Naive B cell (primary cell): ENCODE data around the gene SLC27A4. TPM values are rescaled to one million over a fixed set of nuclear protein-coding genes. Genes with fewer than 3 reads are reported as not detected.

Source experiments
- ATAC-seq, 2 donors: fragments of 150-1000 bp; cut with Tn5 transposase; 2 replicates each; pipeline ENCODE4 v1.10.0; 2021; ENCODE audit warnings: low read depth in 2 of 2, mild to moderate bottlenecking in 2 of 2, moderate library complexity in 2 of 2
- DNase-seq: peaks from one replicate; pipeline ENCODE4 v3.0.0; 2022
- H3K27ac Mint-ChIP-seq, 6 donors: one replicate each; pipeline ENCODE4 v1.8.0; 2020 to 2022; ENCODE audit warnings: mild to moderate bottlenecking in 6 of 6, mixed read lengths in 6 of 6, moderate library complexity in 5 of 6, inconsistent platforms in 2 of 6
- H3K27me3 Mint-ChIP-seq, 3 donors: one replicate each; pipeline ENCODE4 v1.8.0; 2021 to 2022; ENCODE audit warnings: mixed read lengths in 3 of 3, mild to moderate bottlenecking in 1 of 3
- H3K36me3 Mint-ChIP-seq, 2 donors: one replicate each; pipeline ENCODE4 v1.8.0; 2020 to 2022; ENCODE audit warnings: mixed read lengths in 2 of 2, inconsistent platforms in 1 of 2, mild to moderate bottlenecking in 1 of 2
- H3K4me1 Mint-ChIP-seq, 3 donors: one replicate each; pipeline ENCODE4 v1.8.0; 2020 to 2022; ENCODE audit warnings: mixed read lengths in 3 of 3, inconsistent platforms in 1 of 3, mild to moderate bottlenecking in 1 of 3, moderate library complexity in 1 of 3
- H3K4me3 Mint-ChIP-seq, 8 donors: one replicate each; pipeline ENCODE4 v1.8.0; 2020 to 2022; ENCODE audit warnings: mild to moderate bottlenecking in 8 of 8, mixed read lengths in 8 of 8, moderate library complexity in 8 of 8, inconsistent platforms in 2 of 8
- H3K9me3 Mint-ChIP-seq, 7 donors: one replicate each; pipeline ENCODE4 v1.8.0; 2020 to 2022; ENCODE audit warnings: mixed read lengths in 7 of 7, mild to moderate bottlenecking in 5 of 7, inconsistent platforms in 2 of 7, moderate library complexity in 1 of 7
- polyA plus RNA-seq, 6 donors: library from polyadenylated mRNA; unstranded; fragments of 300-500 nt; fragmentation: Illumina TruSeq; gene quantifications; one replicate each; pipeline ENCODE4 v1.2.3, GENCODE V29; 2021; ENCODE audit warnings: low read depth in 6 of 6

SLC27A4 gene
- polyA plus RNA-seq, 6 donors from 2014 or later, result 2.3 to 6.8 (median 3.6) TPM; not detected in 1

GRCh38 chr9:128361296-128361985 is 21.1 kb downstream of the SLC27A4 start:
- no peak for ATAC-seq
- peak overlapping the region; percentile 35 to 85 (median 67) for H3K4me3 Mint-ChIP-seq
- H3K9me3 Mint-ChIP-seq, result no peaks in the 10 kb centered on the region
- peaks cover 7 to 18% (median 9%) of the 10 kb centered on the region in 3 donors for H3K4me1 Mint-ChIP-seq
- no peaks in the 10 kb centered on the region for H3K36me3 Mint-ChIP-seq
- peak overlapping the region in 1 of 6 donors; percentile 41 for H3K27ac Mint-ChIP-seq
- DNase-seq, result no peak
- no peaks in the 10 kb centered on the region for H3K27me3 Mint-ChIP-seq

- peaks cover 0 to 3% (median 0%) of the 10 kb centered on the region in 3 donors for H3K27me3 Mint-ChIP-seq
- H3K4me3 Mint-ChIP-seq, result peak overlapping the region; percentile 64 to 85 (median 72)
- ATAC-seq (peak; percentile 86 to 87), DNase-seq (peak; percentile 53)
- peaks cover 7 to 18% (median 9%) of the 10 kb centered on the region in 3 donors for H3K4me1 Mint-ChIP-seq
- no peak overlapping the region for H3K27ac Mint-ChIP-seq
- H3K36me3 Mint-ChIP-seq, result no peaks in the 10 kb centered on the region
- no peaks in the 10 kb centered on the region for H3K9me3 Mint-ChIP-seq
Observed at GRCh38 chr9:128361986-128362646, 21.8 kb downstream of the SLC27A4 start.

DNA sequence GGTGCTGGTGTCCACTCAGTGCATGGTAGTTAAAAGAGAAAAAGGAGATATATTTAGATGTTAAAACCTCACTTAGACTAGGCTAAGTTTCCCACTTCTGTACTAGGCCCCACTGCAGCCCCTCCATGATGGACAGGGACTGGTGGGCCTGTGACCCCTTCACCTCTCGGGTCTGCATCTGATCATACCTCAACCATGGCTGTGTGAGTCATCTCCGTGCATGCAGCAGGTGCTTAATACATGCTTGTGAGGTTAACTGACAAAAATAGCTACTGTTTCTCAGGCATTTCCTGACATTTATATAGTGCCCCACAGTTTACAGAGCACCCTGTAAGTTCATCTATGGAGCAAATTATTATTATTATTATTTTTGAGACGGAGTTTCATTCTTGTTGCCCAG is 22.4 kb downstream of the SLC27A4 start:
- H3K27me3 Mint-ChIP-seq, result peaks cover 0 to 4% (median 0%) of the 10 kb centered on the region in 3 donors
- H3K36me3 Mint-ChIP-seq, result no peaks in the 10 kb centered on the region
- no peak for DNase-seq
- no peak overlapping the region for H3K4me3 Mint-ChIP-seq
- H3K4me1 Mint-ChIP-seq, result peaks cover 7 to 18% (median 9%) of the 10 kb centered on the region in 3 donors
- ATAC-seq, result no peak
- H3K27ac Mint-ChIP-seq, result no peak overlapping the region
- no peaks in the 10 kb centered on the region for H3K9me3 Mint-ChIP-seq

DNA sequence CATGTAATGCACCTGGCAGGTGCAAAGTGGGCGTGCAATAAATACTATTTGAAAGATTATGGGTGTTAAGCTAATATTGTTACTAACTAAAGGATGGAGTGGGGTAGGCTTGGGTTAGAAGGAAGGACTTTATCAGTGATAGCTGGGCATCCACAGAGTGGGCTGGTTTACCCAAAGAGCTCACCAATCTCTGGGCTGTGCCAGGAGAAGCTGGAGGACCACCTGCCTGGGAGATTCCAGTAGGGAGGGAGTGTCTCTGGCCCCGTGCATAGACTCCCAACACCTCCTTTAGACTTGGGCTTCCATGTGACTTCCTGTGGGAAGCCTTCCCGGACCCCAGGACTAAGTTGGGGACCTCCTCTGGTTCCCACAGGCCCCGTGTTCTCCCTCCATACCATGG is 25.2 kb downstream of the SLC27A4 start:
- H3K4me3 Mint-ChIP-seq, result peak overlapping the region in 3 of 8 donors; percentile 18 to 41 (median 41)
- H3K4me1 Mint-ChIP-seq, result peaks cover 13 to 26% (median 14%) of the 10 kb centered on the region in 3 donors
- no peaks in the 10 kb centered on the region for H3K36me3 Mint-ChIP-seq
- no peak for DNase-seq
- no peak for ATAC-seq
- peaks cover 0 to 4% (median 0%) of the 10 kb centered on the region in 3 donors for H3K27me3 Mint-ChIP-seq
- no peaks in the 10 kb centered on the region for H3K9me3 Mint-ChIP-seq
- H3K27ac Mint-ChIP-seq, result peak overlapping the region in 2 of 6 donors; percentile 78 to 88

- Mint-ChIP-seq H3K4me1 (peaks cover 31 to 56% (median 37%) of the 10 kb centered on the region in 3 donors), H3K9me3 (no peaks in the 10 kb centered on the region), H3K4me3 (peak overlapping the region in 4 of 8 donors; percentile 51 to 84 (median 69)), H3K27ac (no peak overlapping the region), H3K36me3 (peaks cover 4 to 8% of the 10 kb centered on the region in 2 donors), H3K27me3 (peaks cover 0 to 4% (median 0%) of the 10 kb centered on the region in 3 donors)
- no peak for ATAC-seq
- no peak for DNase-seq
Observed at GRCh38 chr9:128369024-128369706, 28.8 kb downstream of the SLC27A4 start.

DNA sequence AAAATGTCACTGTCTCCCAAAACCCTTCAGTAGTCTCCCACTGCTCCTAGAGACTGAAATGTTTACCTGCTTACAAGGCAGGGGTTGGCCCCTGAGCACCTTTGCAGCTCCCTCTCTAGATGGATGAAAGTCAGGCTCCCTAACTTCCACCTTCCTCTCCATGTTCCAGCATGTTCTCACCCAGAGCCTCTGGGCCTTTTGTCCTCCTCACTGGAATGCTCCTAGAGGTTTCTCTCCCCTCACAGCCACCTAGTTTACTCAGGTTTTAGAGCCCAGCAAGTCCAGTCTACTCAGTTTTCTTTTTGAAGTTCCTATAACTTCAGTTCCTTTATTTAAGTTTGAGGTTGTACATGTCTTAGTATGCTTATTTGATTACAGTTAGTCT is 30.0 kb downstream of the SLC27A4 start:
- Mint-ChIP-seq H3K36me3 (peaks cover 4 to 8% of the 10 kb centered on the region in 2 donors), H3K9me3 (no peaks in the 10 kb centered on the region), H3K4me3 (peak overlapping the region; percentile 91 to 99 (median 97)), H3K4me1 (peaks cover 31 to 48% (median 37%) of the 10 kb centered on the region in 3 donors), H3K27ac (peak overlapping the region; percentile 97 to 99 (median 98)), H3K27me3 (peaks cover 0 to 4% (median 0%) of the 10 kb centered on the region in 3 donors)
- ATAC-seq, result no peak
- no peak for DNase-seq

DNA sequence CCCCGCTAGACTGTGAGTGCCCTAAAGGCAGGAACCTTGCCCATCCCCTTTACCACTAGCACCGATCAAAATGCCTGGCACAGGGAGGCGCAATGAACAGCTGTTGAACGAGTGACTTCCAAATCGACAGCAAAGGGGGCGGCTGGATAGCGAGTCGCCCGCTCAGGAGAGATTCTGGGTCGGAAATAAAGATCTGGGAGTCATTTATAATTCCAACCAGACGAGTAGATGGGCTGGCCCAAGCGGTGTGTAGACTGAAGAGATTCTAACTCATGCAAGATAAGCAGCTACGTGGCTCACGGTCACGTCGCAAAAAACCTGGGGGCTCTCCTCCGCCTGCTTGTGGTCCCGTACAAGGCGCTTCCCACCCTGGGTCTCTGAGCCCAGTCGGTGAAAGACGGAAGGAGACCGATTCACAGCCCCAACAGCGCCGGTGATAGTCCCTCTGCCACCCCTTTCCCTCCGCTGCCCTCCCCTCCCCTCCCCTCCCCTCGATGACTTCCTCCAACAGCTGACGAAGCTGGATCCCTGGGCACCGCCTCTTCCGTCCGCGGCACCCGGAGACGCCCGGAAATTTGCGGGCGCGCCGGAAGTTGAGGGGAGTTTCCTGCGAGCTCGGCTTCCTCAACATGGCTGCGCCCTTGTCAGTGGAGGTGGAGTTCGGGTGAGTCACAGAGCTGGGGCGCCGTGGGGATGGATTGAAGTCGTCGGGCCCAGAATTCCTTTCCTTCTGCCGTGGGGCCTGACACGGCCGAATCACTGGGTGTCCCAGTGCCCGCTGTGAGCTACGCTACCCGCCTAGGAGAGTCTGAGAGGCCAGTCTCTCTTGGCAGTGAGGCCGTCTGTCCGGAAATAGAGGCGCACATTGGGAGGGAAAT is 30.7 kb downstream of the SLC27A4 start, which contains the start of gene URM1:
Gene URM1, plus strand, starts transcription at position 623 of the 878 bp plus-strand sequence. Its CDS starts 7 bp downstream, at position 630.
- DNase-seq, result peak; percentile 94
- H3K4me3 Mint-ChIP-seq, result peak within 1 kb of the TSS; percentile 91 to 99 (median 97)
- peaks cover 0 to 4% (median 0%) of the 10 kb centered on the region in 3 donors for H3K27me3 Mint-ChIP-seq
- H3K27ac Mint-ChIP-seq, result peak within 1 kb of the TSS; percentile 97 to 99 (median 98)
- H3K36me3 Mint-ChIP-seq, result peaks cover 4 to 8% of the 10 kb centered on the region in 2 donors
- peaks cover 33 to 45% (median 37%) of the 10 kb centered on the region in 3 donors for H3K4me1 Mint-ChIP-seq
- ATAC-seq, result peak; percentile 93 to 95
- no peaks in the 10 kb centered on the region for H3K9me3 Mint-ChIP-seq

- no peak for DNase-seq
- Mint-ChIP-seq H3K27me3 (peaks cover 0 to 4% (median 0%) of the 10 kb centered on the region in 3 donors), H3K4me1 (peaks cover 33 to 45% (median 37%) of the 10 kb centered on the region in 3 donors), H3K36me3 (peaks cover 4 to 8% of the 10 kb centered on the region in 2 donors), H3K27ac (peak overlapping the region; percentile 97 to 99 (median 98)), H3K9me3 (no peaks in the 10 kb centered on the region), H3K4me3 (peak overlapping the region; percentile 91 to 99 (median 97))
- no peak for ATAC-seq
Observed at GRCh38 chr9:128371630-128372117, 31.3 kb downstream of the SLC27A4 start.

GRCh38 chr9:128372188-128372641 is 31.9 kb downstream of the SLC27A4 start:
- H3K27me3 Mint-ChIP-seq, result no peaks in the 10 kb centered on the region
- H3K27ac Mint-ChIP-seq, result peak overlapping the region; percentile 69 to 99 (median 98)
- no peak for DNase-seq

GRCh38 chr9:128372784-128373183 is 32.5 kb downstream of the SLC27A4 start:
- H3K27ac Mint-ChIP-seq, result peak overlapping the region in 4 of 6 donors; percentile 59 to 98 (median 70)
- H3K36me3 Mint-ChIP-seq, result peaks cover 4 to 8% of the 10 kb centered on the region in 2 donors
- no peak for DNase-seq
- no peaks in the 10 kb centered on the region for H3K9me3 Mint-ChIP-seq
- H3K27me3 Mint-ChIP-seq, result no peaks in the 10 kb centered on the region
- peak overlapping the region in 7 of 8 donors; percentile 91 to 99 (median 97) for H3K4me3 Mint-ChIP-seq
- peaks cover 33 to 45% (median 37%) of the 10 kb centered on the region in 3 donors for H3K4me1 Mint-ChIP-seq
- no peak for ATAC-seq

More at GRCh38 chr9:128372188-128372641, 31.9 kb downstream of the SLC27A4 start:
- H3K9me3 Mint-ChIP-seq, result no peaks in the 10 kb centered on the region
- H3K4me3 Mint-ChIP-seq, result peak overlapping the region; percentile 91 to 99 (median 97)
- H3K4me1 Mint-ChIP-seq, result peaks cover 33 to 45% (median 37%) of the 10 kb centered on the region in 3 donors
- ATAC-seq, result no peak
- peaks cover 4 to 8% of the 10 kb centered on the region in 2 donors for H3K36me3 Mint-ChIP-seq

GRCh38 chr9:128374221-128374675 is 33.9 kb downstream of the SLC27A4 start:
- DNase-seq (no peak), ATAC-seq (no peak)
- H3K4me3 Mint-ChIP-seq, result no peak overlapping the region
- no peak overlapping the region for H3K27ac Mint-ChIP-seq
- peaks cover 4 to 8% of the 10 kb centered on the region in 2 donors for H3K36me3 Mint-ChIP-seq
- peaks cover 33 to 49% (median 37%) of the 10 kb centered on the region in 3 donors for H3K4me1 Mint-ChIP-seq
- H3K9me3 Mint-ChIP-seq, result no peaks in the 10 kb centered on the region
- no peaks in the 10 kb centered on the region for H3K27me3 Mint-ChIP-seq

DNA sequence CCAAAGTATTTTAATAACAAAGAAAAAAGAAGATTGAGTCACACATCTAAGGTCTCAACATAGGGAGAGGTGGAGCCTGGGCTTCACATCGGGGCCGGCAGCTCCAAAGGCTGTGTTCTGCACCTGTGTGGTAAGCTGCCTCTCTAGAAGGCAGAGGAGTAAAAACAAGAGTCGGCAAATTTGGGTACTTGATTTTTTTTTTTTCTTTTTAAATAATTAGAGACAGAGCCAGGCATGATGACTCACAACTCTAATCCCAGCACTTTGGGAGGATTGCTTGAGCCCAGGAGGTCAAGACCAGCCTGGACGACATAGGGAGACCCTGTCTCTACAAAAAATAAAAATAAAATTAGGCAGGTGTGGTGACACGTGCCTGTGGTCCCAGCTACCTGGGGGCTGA is 35.5 kb downstream of the SLC27A4 start:
- Mint-ChIP-seq H3K27ac (peak overlapping the region in 2 of 6 donors; percentile 49 to 71), H3K4me1 (peaks cover 26 to 37% (median 28%) of the 10 kb centered on the region in 3 donors), H3K9me3 (no peaks in the 10 kb centered on the region), H3K36me3 (peaks cover 4 to 8% of the 10 kb centered on the region in 2 donors), H3K4me3 (peak overlapping the region in 2 of 8 donors; percentile 30 to 60), H3K27me3 (no peaks in the 10 kb centered on the region)
- DNase-seq, result no peak
- no peak for ATAC-seq
